Measurements from ENCODE around the gene ADAMTS3. TPM values are rescaled to one million over a fixed set of nuclear protein-coding genes. Genes with fewer than 3 reads are reported as not detected.

Gene ADAMTS3
- total and polyA plus RNA-seq, 2 donors (not counting 3 experiments of a cell fraction or from before 2014, with no cell fraction given), result 0.37 to 1.3 TPM

GRCh38 chr4:72325215-72325614 is 243.8 kb downstream of the ADAMTS3 start:
- H3K4me3 ChIP-seq (replicated peaks in 1 of 3; ENCODE audit: insufficient read depth in 1 of 3, low read depth in 1 of 3, low read length in 3 of 3), result no peak overlapping the region
- H3K4me2 ChIP-seq (ENCODE audit: insufficient read depth, low read length), result no peak overlapping the region
- no peaks in the 10 kb centered on the region for H4K20me1 ChIP-seq (replicated peaks; ENCODE audit: control insufficient read depth, extremely low read depth, insufficient read depth, low read length)
- H3K27ac ChIP-seq (ENCODE audit: insufficient read depth, low read depth, low read length), result no peak overlapping the region
- H3K9ac ChIP-seq (replicated peaks; ENCODE audit: extremely low read depth, insufficient read depth, low read length), result no peak overlapping the region
- intact Hi-C loops (cut with micrococcal nuclease) (loop anchor here (5.0 to 10.0 kb wide), 2 partner anchors 240 to 372 kb away; partner anchors contain the start of gene ADAMTS3), dilution Hi-C loops (cut with MboI; ENCODE audit: extremely low pct_ligation_motif_present, low sequenced_read_pairs) (no loop called here)
- H3K36me3 ChIP-seq (ENCODE audit: control insufficient read depth in 2 of 2, extremely low read depth in 1 of 2, insufficient read depth in 2 of 2, low read length in 2 of 2), result no peaks in the 10 kb centered on the region
- H3K27me3 ChIP-seq (ENCODE audit: control insufficient read depth in 2 of 2, insufficient read depth in 2 of 2, low read length in 2 of 2), result peaks cover 0 to 3% of the 10 kb centered on the region in 2 experiments
- no peak for TF ChIP-seq CTCF (IDR thresholded peaks at IDR 0.05; ENCODE audit: extremely low read depth in 1 of 2, insufficient read depth in 1 of 2, low read depth in 1 of 2, low read length in 2 of 2)
- no peak for TF ChIP-seq POLR2AphosphoS5 (IDR thresholded peaks at IDR 0.05; ENCODE audit: insufficient read depth, low read depth, low read length)
- no peak for TF ChIP-seq MAX (IDR thresholded peaks at IDR 0.05; ENCODE audit: insufficient read depth, insufficient read length)
- no peak for TF ChIP-seq FOS (IDR thresholded peaks at IDR 0.05; ENCODE audit: borderline replicate concordance, insufficient read depth, low read length)
- no peak for TF ChIP-seq POLR2A (IDR thresholded peaks at IDR 0.05; ENCODE audit: low read depth, low read length)
- TF ChIP-seq EZH2 (IDR thresholded peaks at IDR 0.05; ENCODE audit: borderline replicate concordance, low read depth, low read length, severe bottlenecking), result no peak
- TF ChIP-seq JUN (IDR thresholded peaks at IDR 0.05; ENCODE audit: borderline replicate concordance, insufficient read depth, insufficient read length, low read depth), result no peak
- TF ChIP-seq GATA2 (IDR thresholded peaks at IDR 0.05; ENCODE audit: insufficient read depth, insufficient read length, low read depth, low read length), result no peak
- TF ChIP-seq MYC (IDR thresholded peaks at IDR 0.05; ENCODE audit: low read depth, low read length), result no peak
- H3K9me3 ChIP-seq (replicated peaks; ENCODE audit: control insufficient read depth, insufficient read depth, low read length), result no peaks in the 10 kb centered on the region
- CTCF ChIA-PET, result interaction anchor here (1.1 to 6.8 kb wide), 6 partner anchors 21 to 443 kb away, joined by 3 to 109 read pairs (median 14); no protein-coding TSS in a partner anchor
- BruUV-seq (replicated peaks), result no TSS peak
- DNase-seq (ENCODE audit: low read depth, low spot score) (no peak), FAIRE-seq (no peak)
- no peaks in the 10 kb centered on the region for H3K79me2 ChIP-seq (ENCODE audit: control insufficient read depth, insufficient read depth, low read length)
- H3K4me1 ChIP-seq (ENCODE audit: control insufficient read depth, extremely low read depth, insufficient read depth, low read length), result no peaks in the 10 kb centered on the region
- H3K9me1 ChIP-seq (replicated peaks; ENCODE audit: control insufficient read depth, extremely low read depth, insufficient read depth, low read length), result no peaks in the 10 kb centered on the region
- H2AFZ ChIP-seq (ENCODE audit: low read depth, low read length), result no peak overlapping the region
- POLR2A ChIA-PET, result no interaction called here
